Natural killer cell (primary cell): ENCODE data around the gene PLCB1. TPM values are rescaled to one million over a fixed set of nuclear protein-coding genes. Genes with fewer than 3 reads are reported as not detected.

Experiments used
- ATAC-seq, 3 donors: fragments of 150-1000 bp in 2 of 3; fragments of 200-7000 bp in 1 of 3; cut with Tn5 transposase; 1 replicate in 1 of 3; 2 replicates in 2 of 3; pipeline ENCODE4 v1.10.0; 2021; ENCODE audit warnings: mild to moderate bottlenecking in 2 of 3, moderate library complexity in 2 of 3
- DNase-seq, 2 donors: peaks; one replicate each; pipeline versions ENCODE4 v3.0.0 to v3.0.0-alpha.2; 2013 to 2021; ENCODE audit warnings: mixed read lengths in 1 of 2
- H3K27ac ChIP-seq: one replicate; pipeline ENCODE4 v1.5.1; 2013; ENCODE audit warnings: mild to moderate bottlenecking, low read length
- H3K27me3 ChIP-seq: one replicate; pipeline ENCODE4 v1.6.1; 2013; ENCODE audit warnings: low read length; ENCODE audit not compliant: control insufficient read depth, insufficient read depth
- H3K36me3 ChIP-seq: one replicate; pipeline ENCODE4 v1.6.1; 2013; ENCODE audit warnings: low read length; ENCODE audit not compliant: control insufficient read depth, insufficient read depth
- H3K4me1 ChIP-seq: one replicate; pipeline ENCODE4 v1.6.1; 2013; ENCODE audit warnings: low read length; ENCODE audit not compliant: control insufficient read depth, insufficient read depth
- H3K4me3 ChIP-seq: one replicate; pipeline ENCODE4 v1.5.1; 2013; ENCODE audit warnings: low read length
- H3K9me3 ChIP-seq: one replicate; pipeline ENCODE4 v1.6.1; 2013; ENCODE audit warnings: low read length; ENCODE audit not compliant: control insufficient read depth, insufficient read depth
- H3K27ac Mint-ChIP-seq, 2 donors: one replicate each; pipeline ENCODE4 v1.8.0; 2022; ENCODE audit warnings: mild to moderate bottlenecking in 2 of 2, mixed read lengths in 2 of 2, moderate library complexity in 1 of 2
- H3K27me3 Mint-ChIP-seq, 2 donors: one replicate each; pipeline ENCODE4 v1.8.0; 2022; ENCODE audit warnings: low read depth in 2 of 2, mixed read lengths in 2 of 2
- H3K36me3 Mint-ChIP-seq: one replicate; pipeline ENCODE4 v1.8.0; 2022; ENCODE audit warnings: mixed read lengths
- H3K4me1 Mint-ChIP-seq, 2 donors: one replicate each; pipeline ENCODE4 v1.8.0; 2022; ENCODE audit warnings: mixed read lengths in 2 of 2
- H3K4me3 Mint-ChIP-seq: one replicate; pipeline ENCODE4 v1.8.0; 2022; ENCODE audit warnings: mild to moderate bottlenecking, moderate library complexity, mixed read lengths
- H3K9me3 Mint-ChIP-seq, 2 donors: one replicate each; pipeline ENCODE4 v1.8.0; 2022; ENCODE audit warnings: mixed read lengths in 2 of 2
- WGBS: methylation state at CpG from one replicate; pipeline ENCODE4 v1.1.7; 2013; ENCODE audit warnings: missing lambda C conversion rate; ENCODE audit not compliant: insufficient coverage; 5-methylcytosine and 5-hydroxymethylcytosine counted together
- intact Hi-C: fragments of 100-400 bp; cut with micrococcal nuclease; formaldehyde crosslinking; loops from one replicate; pipeline ENCODE4 v1.14.2; 2022
- total RNA-seq, 4 donors: library from RNA; stranded (reverse); fragments of 120-200 nt in 1 of 4; gene quantifications; one replicate each; pipeline versions ENCODE4 v1.2.3 to v1.2.4, GENCODE V29; 2013 to 2022
- TF ChIP-seq, protein P1 (sequence below): fragments of 200-600 bp; IDR thresholded peaks from one replicate; pipeline ENCODE4 v1.8.0; 2022; ENCODE audit warnings: antibody characterized with exemption

PLCB1 gene
- total RNA-seq, 3 donors from 2014 or later (not counting 1 experiment from before 2014, with no cell fraction given), result 48.7 to 66.2 (median 57.7) TPM

GRCh38 chr20:8218861-8219260 lies 86.8 kb downstream of the PLCB1 start:
- Mint-ChIP-seq H3K27me3 (no peaks in the 10 kb centered on the region), H3K4me3 (no peak overlapping the region), H3K4me1 (peaks cover 33 to 43% of the 10 kb centered on the region in 2 donors), H3K36me3 (no peaks in the 10 kb centered on the region), H3K27ac (no peak overlapping the region), H3K9me3 (no peaks in the 10 kb centered on the region)
- TF ChIP-seq, protein P1, sequence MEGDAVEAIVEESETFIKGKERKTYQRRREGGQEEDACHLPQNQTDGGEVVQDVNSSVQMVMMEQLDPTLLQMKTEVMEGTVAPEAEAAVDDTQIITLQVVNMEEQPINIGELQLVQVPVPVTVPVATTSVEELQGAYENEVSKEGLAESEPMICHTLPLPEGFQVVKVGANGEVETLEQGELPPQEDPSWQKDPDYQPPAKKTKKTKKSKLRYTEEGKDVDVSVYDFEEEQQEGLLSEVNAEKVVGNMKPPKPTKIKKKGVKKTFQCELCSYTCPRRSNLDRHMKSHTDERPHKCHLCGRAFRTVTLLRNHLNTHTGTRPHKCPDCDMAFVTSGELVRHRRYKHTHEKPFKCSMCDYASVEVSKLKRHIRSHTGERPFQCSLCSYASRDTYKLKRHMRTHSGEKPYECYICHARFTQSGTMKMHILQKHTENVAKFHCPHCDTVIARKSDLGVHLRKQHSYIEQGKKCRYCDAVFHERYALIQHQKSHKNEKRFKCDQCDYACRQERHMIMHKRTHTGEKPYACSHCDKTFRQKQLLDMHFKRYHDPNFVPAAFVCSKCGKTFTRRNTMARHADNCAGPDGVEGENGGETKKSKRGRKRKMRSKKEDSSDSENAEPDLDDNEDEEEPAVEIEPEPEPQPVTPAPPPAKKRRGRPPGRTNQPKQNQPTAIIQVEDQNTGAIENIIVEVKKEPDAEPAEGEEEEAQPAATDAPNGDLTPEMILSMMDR, result no peak
- Histone ChIP-seq H3K27me3 (no peaks in the 10 kb centered on the region), H3K9me3 (no peaks in the 10 kb centered on the region), H3K4me3 (no peak overlapping the region), H3K27ac (no peak overlapping the region), H3K36me3 (no peaks in the 10 kb centered on the region), H3K4me1 (peaks cover 11% of the 10 kb centered on the region)
- ATAC-seq (no peak), DNase-seq (no peak)
- intact Hi-C loops, result no loop called here

- H3K36me3 ChIP-seq, result no peaks in the 10 kb centered on the region
- Mint-ChIP-seq H3K27me3 (no peaks in the 10 kb centered on the region), H3K4me1 (peaks cover 27 to 37% of the 10 kb centered on the region in 2 donors), H3K9me3 (no peaks in the 10 kb centered on the region), H3K36me3 (no peaks in the 10 kb centered on the region), H3K27ac (no peak overlapping the region), H3K4me3 (no peak overlapping the region)
- intact Hi-C loops, result no loop called here
- no peak for DNase-seq
- no peak for ATAC-seq
- H3K4me3 ChIP-seq, result no peak overlapping the region
- H3K27me3 ChIP-seq, result no peaks in the 10 kb centered on the region
- WGBS, result 80% methylated on average over 1 of the region's 3 CpGs
- no peak overlapping the region for H3K27ac ChIP-seq
- H3K9me3 ChIP-seq, result no peaks in the 10 kb centered on the region
- TF ChIP-seq, protein P1, result no peak
- peaks cover 7% of the 10 kb centered on the region for H3K4me1 ChIP-seq
These were observed 87.3 kb downstream of the PLCB1 start for GRCh38 chr20:8219403-8219802.

DNA sequence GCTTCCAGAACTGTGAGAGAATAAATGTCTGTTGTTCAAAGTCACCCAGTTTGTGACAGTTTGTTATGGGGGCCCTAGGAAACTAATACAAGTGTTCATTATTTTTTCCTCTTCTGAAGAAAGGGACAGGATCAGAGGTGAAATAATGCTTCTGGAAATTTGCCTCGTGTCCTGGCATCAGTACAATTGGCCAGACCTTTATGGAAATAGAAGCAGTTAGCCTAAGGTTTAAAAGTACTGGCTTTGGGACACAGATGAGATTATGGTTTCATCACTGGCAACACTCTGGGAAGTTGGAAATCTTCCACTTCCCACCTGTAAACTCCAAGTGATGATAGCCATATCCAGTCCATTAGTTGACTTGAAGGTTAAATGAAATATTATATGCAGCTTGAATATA lies 88.7 kb downstream of the PLCB1 start:
- no peaks in the 10 kb centered on the region for H3K36me3 ChIP-seq
- WGBS, result 89% methylated on average over 1 of the region's 1 CpG
- TF ChIP-seq, protein P1, result no peak
- Mint-ChIP-seq H3K27me3 (no peaks in the 10 kb centered on the region), H3K9me3 (no peaks in the 10 kb centered on the region), H3K4me3 (no peak overlapping the region), H3K4me1 (peaks cover 20 to 36% of the 10 kb centered on the region in 2 donors), H3K36me3 (no peaks in the 10 kb centered on the region), H3K27ac (no peak overlapping the region)
- ATAC-seq (no peak), DNase-seq (no peak)
- H3K9me3 ChIP-seq, result no peaks in the 10 kb centered on the region
- H3K27ac ChIP-seq, result no peak overlapping the region
- H3K27me3 ChIP-seq, result no peaks in the 10 kb centered on the region
- no peak overlapping the region for H3K4me3 ChIP-seq
- peaks cover 4% of the 10 kb centered on the region for H3K4me1 ChIP-seq
- intact Hi-C loops, result no loop called here

DNA sequence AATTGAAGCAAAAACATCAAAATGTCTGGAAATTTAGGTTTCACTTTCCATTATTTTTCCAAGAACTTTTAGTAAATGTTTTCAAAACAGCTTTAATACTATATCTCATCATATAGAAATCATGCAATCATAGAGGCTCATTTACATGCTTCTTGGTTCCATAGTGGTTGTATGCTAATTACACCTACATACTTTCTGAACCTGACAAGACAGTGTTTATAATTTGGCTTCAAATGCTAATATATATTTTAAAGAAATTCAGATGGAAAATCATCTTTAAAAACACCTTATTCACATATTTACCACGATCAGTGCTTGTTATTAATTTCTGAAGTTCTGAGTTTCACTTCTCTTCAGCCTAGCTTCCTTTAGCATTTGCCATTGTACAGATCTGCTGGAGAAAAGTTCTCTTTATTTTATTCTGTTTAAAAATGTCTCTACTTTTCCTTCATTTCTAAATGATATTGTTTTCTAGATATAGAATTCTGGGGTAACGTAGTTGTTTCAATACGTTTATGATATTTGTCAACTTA lies 89.9 kb downstream of the PLCB1 start:
- no peaks in the 10 kb centered on the region for H3K36me3 ChIP-seq
- DNase-seq (no peak), ATAC-seq (no peak)
- Mint-ChIP-seq H3K27ac (no peak overlapping the region), H3K4me3 (no peak overlapping the region), H3K9me3 (no peaks in the 10 kb centered on the region), H3K4me1 (peaks cover 16 to 41% of the 10 kb centered on the region in 2 donors), H3K36me3 (no peaks in the 10 kb centered on the region), H3K27me3 (no peaks in the 10 kb centered on the region)
- TF ChIP-seq, protein P1, result no peak
- H3K4me3 ChIP-seq, result no peak overlapping the region
- H3K4me1 ChIP-seq, result peaks cover 4% of the 10 kb centered on the region
- 67% methylated on average over 1 of the region's 3 CpGs for WGBS
- intact Hi-C loops, result no loop called here
- no peaks in the 10 kb centered on the region for H3K27me3 ChIP-seq
- H3K27ac ChIP-seq, result no peak overlapping the region
- H3K9me3 ChIP-seq, result no peaks in the 10 kb centered on the region
